H1 (cell line): Measurements from ENCODE around the gene RPN2. TPM values are rescaled to one million over a fixed set of nuclear protein-coding genes. Genes with fewer than 3 reads are reported as not detected.

Experiments
- CTCF ChIA-PET: fragments of 300-600 bp; sonication (Branson Sonifier 250); formaldehyde crosslinking; loops from one replicate; lab custom pipeline; 2021; ENCODE audit not compliant: partially characterized antibody; lab: Charles Lee
- POLR2A ChIA-PET: fragments of 300-600 bp; sonication (Branson Sonifier 250); formaldehyde crosslinking; loops from one replicate; lab custom pipeline; 2021; ENCODE audit warnings: inconsistent platforms; ENCODE audit not compliant: partially characterized antibody; lab: Charles Lee
- DNase-seq, 2 experiments: peaks; one replicate each; pipeline versions ENCODE4 v3.0.0 to v3.0.0-alpha.2; 2010 to 2022; ENCODE audit warnings: low spot score in 2 of 2, low read depth in 1 of 2, mixed read lengths in 1 of 2
- FAIRE-seq: peaks from 2 replicates; lab custom pipeline; 2011; peaks lifted over from hg19 to GRCh38; lab: Jason Lieb, UNC
- H2AFZ ChIP-seq: 2 replicates; pipeline ENCODE4 v1.8.1; 2012; ENCODE audit warnings: low read length, inconsistent platforms
- H2AK5ac ChIP-seq: 2 replicates; pipeline ENCODE4 v1.6.1; 2013; ENCODE audit warnings: low read depth, low read length
- H2BK120ac ChIP-seq: replicated peaks from 2 replicates; pipeline ENCODE3; 2013; ENCODE audit warnings: low read depth, low read length, inconsistent platforms
- H2BK12ac ChIP-seq: 2 replicates; pipeline ENCODE4 v1.6.1; 2013; ENCODE audit warnings: low read depth, low read length
- H2BK15ac ChIP-seq: 2 replicates; pipeline ENCODE4 v1.6.1; 2013; ENCODE audit warnings: low read length
- H2BK20ac ChIP-seq: 2 replicates; pipeline ENCODE4 v1.6.1; 2013; ENCODE audit warnings: low read length
- H2BK5ac ChIP-seq: 2 replicates; pipeline ENCODE4 v1.6.1; 2013; ENCODE audit warnings: low read depth, low read length
- H3K14ac ChIP-seq: 2 replicates; pipeline ENCODE4 v1.6.1; 2013; ENCODE audit warnings: inconsistent platforms; ENCODE audit not compliant: insufficient read length
- H3K18ac ChIP-seq: 2 replicates; pipeline ENCODE4 v1.6.1; 2013; ENCODE audit warnings: low read length; ENCODE audit errors: extremely low read depth
- H3K23ac ChIP-seq: 2 replicates; pipeline ENCODE4 v1.6.1; 2013; ENCODE audit warnings: inconsistent platforms; ENCODE audit not compliant: insufficient read length
- H3K23me2 ChIP-seq: 2 replicates; pipeline ENCODE4 v1.6.1; 2013; ENCODE audit warnings: low read depth, low read length
- H3K27ac ChIP-seq: 2 replicates; pipeline ENCODE4 v1.6.1; 2011; ENCODE audit warnings: low read depth, low read length, inconsistent platforms
- H3K27me3 ChIP-seq, 4 experiments: replicated peaks in 1 of 4; 1 replicate in 1 of 4; 2 replicates in 3 of 4; pipeline versions ENCODE4 v1.6.1 to v1.8.1; 2011 to 2013; ENCODE audit warnings: low read length in 3 of 4, mild to moderate bottlenecking in 3 of 4, inconsistent platforms in 2 of 4, mixed read lengths in 2 of 4, moderate library complexity in 1 of 4; ENCODE audit not compliant: control insufficient read depth in 3 of 4, insufficient read depth in 3 of 4; ENCODE audit errors: extremely low read depth in 1 of 4
- H3K36me3 ChIP-seq, 4 experiments: 2 replicates each; pipeline versions ENCODE4 v1.6.1 to v1.8.1; 2011 to 2013; ENCODE audit warnings: mild to moderate bottlenecking in 4 of 4, low read length in 3 of 4, moderate library complexity in 2 of 4, control low read depth in 1 of 4, inconsistent platforms in 1 of 4; ENCODE audit not compliant: insufficient read depth in 4 of 4, control insufficient read depth in 2 of 4
- H3K4ac ChIP-seq: replicated peaks from 2 replicates; pipeline ENCODE3; 2013; ENCODE audit warnings: low read length, low read depth, mixed read lengths, inconsistent platforms; ENCODE audit not compliant: insufficient read length
- H3K4me1 ChIP-seq, 4 experiments: replicated peaks in 1 of 4; 1 replicate in 1 of 4; 2 replicates in 3 of 4; pipeline versions ENCODE4 v1.6.1 to v1.8.1; 2011 to 2013; ENCODE audit warnings: low read length in 3 of 4, inconsistent platforms in 2 of 4, mixed read lengths in 1 of 4; ENCODE audit not compliant: insufficient read depth in 4 of 4, control insufficient read depth in 3 of 4
- H3K4me2 ChIP-seq, 2 experiments: 2 replicates each; pipeline versions ENCODE4 v1.6.1 to v1.8.1; 2011 to 2013; ENCODE audit warnings: low read depth in 2 of 2, low read length in 2 of 2, control low read depth in 1 of 2, inconsistent platforms in 1 of 2, mild to moderate bottlenecking in 1 of 2; ENCODE audit not compliant: insufficient read depth in 1 of 2
- H3K4me3 ChIP-seq, 4 experiments: fragments of 200-600, 300-600 bp in 1 of 4; sonication (generic), shearing (Covaris generic), sonication (Bioruptor Twin) in 1 of 4; 2 replicates each; pipeline versions ENCODE4 v1.5.1 to v1.8.1; 2011 to 2016; ENCODE audit warnings: low read length in 4 of 4, low read depth in 3 of 4, control low read depth in 2 of 4, inconsistent platforms in 2 of 4, mild to moderate bottlenecking in 2 of 4, mixed read lengths in 1 of 4, moderate library complexity in 1 of 4; ENCODE audit not compliant: insufficient read depth in 2 of 4; ENCODE audit errors: extremely low read depth in 1 of 4
- H3K56ac ChIP-seq: replicated peaks from 2 replicates; pipeline ENCODE3; 2013; ENCODE audit warnings: low read depth, mild to moderate bottlenecking, mixed read lengths, low read length, inconsistent platforms; ENCODE audit not compliant: insufficient read length
- H3K79me1 ChIP-seq: 2 replicates; pipeline ENCODE4 v1.6.1; 2013; ENCODE audit warnings: low read depth, low read length, control low read depth
- H3K79me2 ChIP-seq, 2 experiments: 2 replicates each; pipeline versions ENCODE4 v1.6.1 to v1.8.1; 2012 to 2013; ENCODE audit warnings: low read length in 2 of 2, mild to moderate bottlenecking in 2 of 2, inconsistent platforms in 1 of 2; ENCODE audit not compliant: insufficient read depth in 2 of 2, control insufficient read depth in 1 of 2
- H3K9ac ChIP-seq, 4 experiments: replicated peaks in 1 of 4; 1 replicate in 1 of 4; 2 replicates in 3 of 4; pipeline versions ENCODE4 v1.6.1 to v1.8.1; 2011 to 2013; ENCODE audit warnings: low read depth in 3 of 4, low read length in 3 of 4, control low read depth in 2 of 4, mild to moderate bottlenecking in 2 of 4, moderate library complexity in 2 of 4, inconsistent platforms in 1 of 4; ENCODE audit errors: extremely low read depth in 1 of 4
- H3K9me3 ChIP-seq, 2 experiments: 2 replicates each; pipeline versions ENCODE4 v1.6.1 to v1.8.1; 2012 to 2013; ENCODE audit warnings: mild to moderate bottlenecking in 2 of 2, moderate library complexity in 2 of 2, control low read depth in 1 of 2, inconsistent platforms in 1 of 2, low read depth in 1 of 2, low read length in 1 of 2, mixed read lengths in 1 of 2; ENCODE audit not compliant: insufficient read depth in 2 of 2
- H4K20me1 ChIP-seq, 2 experiments: replicated peaks in 1 of 2; 2 replicates each; pipeline versions ENCODE3 to v1.8.1; 2011 to 2013; ENCODE audit warnings: inconsistent platforms in 2 of 2, low read length in 2 of 2, mild to moderate bottlenecking in 1 of 2; ENCODE audit not compliant: insufficient read depth in 2 of 2, control insufficient read depth in 1 of 2
- H4K5ac ChIP-seq: 2 replicates; pipeline ENCODE4 v1.6.1; 2013; ENCODE audit warnings: low read length, low read depth, mixed read lengths, inconsistent platforms; ENCODE audit not compliant: insufficient read length
- H4K8ac ChIP-seq: 2 replicates; pipeline ENCODE4 v1.8.0; 2013; ENCODE audit warnings: mild to moderate bottlenecking, moderate library complexity, low read length, inconsistent platforms; ENCODE audit not compliant: insufficient read depth; ENCODE audit errors: extremely low read depth
- H4K91ac ChIP-seq: replicated peaks from 2 replicates; pipeline ENCODE3; 2013; ENCODE audit warnings: low read length, mixed read lengths, inconsistent platforms; ENCODE audit not compliant: insufficient read length
- CBX8 ChIP-seq: fragments of 300-800, 300-1000 bp; sonication (generic); IDR thresholded peaks from 2 replicates; pipeline ENCODE4 v1.7.1; 2016; ENCODE audit warnings: low read depth, low read length, borderline replicate concordance
- CEBPB ChIP-seq: IDR thresholded peaks from 2 replicates; pipeline ENCODE4 v1.6.1; 2012; ENCODE audit warnings: low read depth, low read length
- CREB1 ChIP-seq: IDR thresholded peaks from 2 replicates; pipeline ENCODE4 v1.6.1; 2012; ENCODE audit warnings: inconsistent platforms
- GABPA ChIP-seq: IDR thresholded peaks from 2 replicates; pipeline ENCODE4 v1.6.1; 2011; ENCODE audit warnings: mild to moderate bottlenecking, low read length, moderate library complexity, borderline replicate concordance; ENCODE audit not compliant: insufficient read depth
- KDM4A ChIP-seq: IDR thresholded peaks from one replicate; pipeline ENCODE4 v1.7.1; 2012; ENCODE audit warnings: low read depth, mild to moderate bottlenecking, moderate library complexity, low read length, inconsistent platforms; ENCODE audit not compliant: severe bottlenecking
- MAFK ChIP-seq: IDR thresholded peaks from 2 replicates; pipeline ENCODE4 v1.6.1; 2012; ENCODE audit warnings: low read depth, mild to moderate bottlenecking, improper control_type of control experiment, low read length
- RAD21 ChIP-seq, 2 experiments: IDR thresholded peaks in 1 of 2; conservative IDR thresholded peaks in 1 of 2; 2 replicates each; pipeline ENCODE4 v1.6.1; 2011; ENCODE audit warnings: low read depth in 2 of 2, low read length in 2 of 2, improper control_type of control experiment in 1 of 2, inconsistent platforms in 1 of 2, mild to moderate bottlenecking in 1 of 2, moderate library complexity in 1 of 2
- RXRA ChIP-seq: IDR thresholded peaks from 2 replicates; pipeline ENCODE4 v1.6.1; 2011; ENCODE audit warnings: low read depth, mild to moderate bottlenecking, low read length, moderate library complexity; ENCODE audit not compliant: insufficient read depth
- SIN3A ChIP-seq, 2 experiments: IDR thresholded peaks in 1 of 2; conservative IDR thresholded peaks in 1 of 2; 2 replicates each; pipeline ENCODE4 v1.6.1; 2011 to 2012; ENCODE audit warnings: low read length in 2 of 2, improper control_type of control experiment in 1 of 2, low read depth in 1 of 2, mild to moderate bottlenecking in 1 of 2
- SIX5 ChIP-seq: IDR thresholded peaks from 2 replicates; pipeline ENCODE4 v1.6.1; 2011; ENCODE audit warnings: mild to moderate bottlenecking, low read depth, low read length
- TBP ChIP-seq: IDR thresholded peaks from 2 replicates; pipeline ENCODE4 v1.6.1; 2011; ENCODE audit warnings: low read depth, low read length, improper control_type of control experiment
- WGBS, 2 experiments: shearing (Covaris generic) in 1 of 2; methylation state at CpG; one replicate each; pipeline versions ENCODE4 v1.1.6 to v1.1.7; 2013 to 2015; ENCODE audit warnings: low lambda C conversion rate in 2 of 2, mixed read lengths in 2 of 2, inconsistent platforms in 1 of 2, low coverage in 1 of 2, missing lambda C conversion rate in 1 of 2; ENCODE audit not compliant: insufficient replicate concordance in 2 of 2, insufficient coverage in 1 of 2, insufficient read length in 1 of 2; ENCODE audit errors: extremely low coverage in 1 of 2, missing lambda C conversion rate in 1 of 2; 5-methylcytosine and 5-hydroxymethylcytosine counted together
- polyA plus RNA-seq, 7 experiments: library from polyadenylated mRNA; depleted of rRNA in 3 of 7; stranded (reverse) in 5 of 7; unstranded in 2 of 7; fragments of >200 nt in 5 of 7; fragments of 200-250 nt in 2 of 7; gene quantifications; 1 replicate in 5 of 7; 2 replicates in 1 of 7; 4 replicates in 1 of 7; pipeline versions ENCODE4 v1.2.1 to v1.2.3, GENCODE V29; 2011 to 2013; ENCODE audit warnings: missing spikeins in 2 of 7, mixed read lengths in 2 of 7
- total RNA-seq: library from RNA; stranded (reverse); fragmentation: NEBNext Ultra II Directional; extraction: Animal tissue kit (Norgen Biotek cat#: 25700); gene quantifications from 2 replicates; pipeline ENCODE4 v1.2.1, GENCODE V29; 2021

Gene RPN2
- total and polyA plus RNA-seq, 2 of the 8 experiments (the other 6 are each of a cell fraction or from before 2014, with no cell fraction given) = 236 to 379 TPM

DNA sequence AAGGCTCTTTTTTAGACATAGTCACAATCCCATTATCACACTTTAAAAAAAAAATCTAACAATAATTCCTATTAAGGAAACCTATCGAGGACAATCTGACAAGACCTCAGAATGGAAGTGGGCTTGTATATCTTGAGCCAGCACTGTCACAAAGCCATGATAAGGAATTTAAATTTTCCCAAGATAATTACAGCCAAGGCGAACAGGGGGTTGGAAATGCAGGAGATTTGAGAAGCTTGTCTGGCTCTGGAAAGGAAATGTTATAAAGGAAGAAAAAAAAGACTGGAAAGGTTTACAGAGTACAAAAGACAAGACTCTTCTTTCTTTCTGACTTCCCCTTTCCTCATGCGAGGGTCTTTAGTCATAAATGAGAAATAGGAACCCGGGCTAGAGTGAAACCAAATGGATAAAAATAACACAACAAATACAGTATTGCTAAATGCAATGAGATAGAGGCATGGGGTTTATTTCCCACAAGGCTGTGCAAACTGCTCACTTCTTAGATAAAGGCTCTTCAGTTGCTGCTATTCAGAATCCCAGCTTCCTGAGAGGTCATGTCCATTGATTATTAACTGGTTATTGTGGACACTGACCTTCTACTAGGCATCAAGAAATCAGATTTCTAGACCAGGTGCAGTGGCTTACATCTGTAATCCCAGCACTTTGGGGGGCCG lies 95.9 kb downstream of the RPN2 start:
- no peaks in the 10 kb centered on the region for H4K20me1 ChIP-seq
- no peak overlapping the region for H3K4me2 ChIP-seq
- H3K36me3 ChIP-seq = no peaks in the 10 kb centered on the region
- H3K27me3 ChIP-seq = no peaks in the 10 kb centered on the region
- ChIA-PET POLR2A (interaction anchor here (1.6 kb wide), 1 partner anchor 19 kb away, joined by 4 read pairs; no protein-coding TSS in a partner anchor), CTCF (interaction anchor here (1.0 to 3.5 kb wide), 2 partner anchors 109 to 122 kb away, joined by 3 to 21 read pairs; no protein-coding TSS in a partner anchor)
- H3K14ac ChIP-seq = no peak overlapping the region
- H4K5ac ChIP-seq = no peak overlapping the region
- no peaks in the 10 kb centered on the region for H3K79me2 ChIP-seq
- WGBS, 2 experiments = 95% methylated on average over 5 of the region's 5 CpGs; no CpG with 5 or more reads in 1 of the 2 experiments
- H3K9me3 ChIP-seq = 0 out of 4 replicates have a peak, but pooled peaks cover 0 to 3% of the 10 kb centered on the region in 2 experiments
- no peak overlapping the region for H3K23ac ChIP-seq
- no peak overlapping the region for H2BK12ac ChIP-seq
- no peak overlapping the region for H3K4ac ChIP-seq
- H2BK120ac ChIP-seq = no peak overlapping the region
- DNase-seq (no peak), FAIRE-seq (no peak)
- no peak overlapping the region for H3K9ac ChIP-seq
- H4K91ac ChIP-seq = no peak overlapping the region
- no peaks in the 10 kb centered on the region for H3K23me2 ChIP-seq
- H3K4me3 ChIP-seq = no peak overlapping the region
- no peaks in the 10 kb centered on the region for H3K79me1 ChIP-seq
- H3K18ac ChIP-seq = no peak overlapping the region
- no peak overlapping the region for H2BK20ac ChIP-seq
- peaks cover 0 to 8% (median 0%) of the 10 kb centered on the region in 4 experiments; a peak in 1 of 7 replicates for H3K4me1 ChIP-seq
- H2AK5ac ChIP-seq = no peak overlapping the region
- no peak overlapping the region for H4K8ac ChIP-seq
- H3K56ac ChIP-seq = no peak overlapping the region
- H2BK5ac ChIP-seq = no peak overlapping the region
- no peak overlapping the region for H2BK15ac ChIP-seq
- no peak overlapping the region for H3K27ac ChIP-seq
- H2AFZ ChIP-seq = no peak overlapping the region
- TF ChIP-seq GABPA (no peak), SIN3A (conservative IDR thresholded peaks at IDR 0.05 in 1 of 2, IDR thresholded peaks at IDR 0.05 in 1 of 2; ENCODE audit: low read depth in 1 of 2, low read length in 2 of 2) (no peak), RAD21 (IDR thresholded peaks at IDR 0.05 in 1 of 2, conservative IDR thresholded peaks at IDR 0.05 in 1 of 2; ENCODE audit: low read depth in 2 of 2, low read length in 2 of 2) (no peak), CBX8 (no peak), CREB1 (no peak), CEBPB (no peak), SIX5 (no peak), KDM4A (no peak), TBP (no peak), MAFK (no peak), RXRA (no peak)
